Neural cell (in vitro differentiated cells): Measurements from ENCODE around the gene KRT86.
"Not testable (repeated sequence)": the region's sequence is repeated elsewhere in the genome, so short reads cannot be mapped to it uniquely, and the experiment has no call there.

Experiments
- CTCF ChIP-seq: fragments of 450-650 bp; IDR thresholded peaks from 2 replicates; pipeline ENCODE4 v1.5.1; 2014; ENCODE audit warnings: antibody characterized with exemption, mild to moderate bottlenecking, moderate library complexity; ENCODE audit not compliant: poor library complexity, severe bottlenecking
- RAD21 ChIP-seq: fragments of 450-650 bp; conservative IDR thresholded peaks from 2 replicates; pipeline ENCODE4 v1.6.1; 2014; ENCODE audit warnings: antibody characterized with exemption, mild to moderate bottlenecking, moderate library complexity

- TF ChIP-seq CTCF, RAD21: not testable (repeated sequence)
These were observed 34.2 kb upstream of the KRT86 start for GRCh38 chr12:52240247-52240646.
